Measurements from ENCODE around the gene PAIP2. TPM values are rescaled to one million over a fixed set of nuclear protein-coding genes. Genes with fewer than 3 reads are reported as not detected.
"Not testable (repeated sequence)": the region's sequence is repeated elsewhere in the genome, so short reads cannot be mapped to it uniquely, and the experiment has no call there.

PAIP2 gene
- total RNA-seq, 1 donor: 47.8 TPM

DNA sequence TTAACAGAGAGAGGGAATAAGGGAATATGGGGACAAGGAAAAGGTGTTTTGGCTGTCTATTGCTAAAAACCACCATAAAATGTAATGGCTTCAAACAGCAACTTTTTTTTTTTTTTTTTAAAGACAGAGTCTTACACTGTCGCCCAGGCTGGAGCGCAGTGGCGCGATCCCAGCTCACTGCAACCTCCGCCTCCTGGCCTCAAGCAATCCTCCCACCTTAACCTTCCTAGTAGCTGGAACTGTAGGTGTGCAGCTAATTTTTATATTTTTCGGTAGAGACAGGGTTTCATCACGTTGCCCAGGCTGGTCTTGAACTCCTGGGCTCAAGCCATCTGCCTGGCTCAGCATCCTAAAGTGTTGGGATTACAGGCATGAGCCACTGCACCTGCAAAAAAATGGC, 66.5 kb downstream of the PAIP2 start:
- no peak overlapping the region for H3K4me2 ChIP-seq (ENCODE audit: insufficient read depth, low read length)
- no peak overlapping the region for H2AFZ ChIP-seq (ENCODE audit: low read length)
- no peaks in the 10 kb centered on the region for H3K9me3 ChIP-seq (ENCODE audit: low read depth, low read length)
- no peak overlapping the region for H3K27ac ChIP-seq (ENCODE audit: low read depth, low read length)
- no peaks in the 10 kb centered on the region for H3K27me3 ChIP-seq (ENCODE audit: insufficient read depth, low read length)
- no peak for DNase-seq (ENCODE audit: insufficient read length, low spot score, missing footprints)
- H4K20me1 ChIP-seq (ENCODE audit: insufficient read depth, low read length): no peaks in the 10 kb centered on the region
- no peaks in the 10 kb centered on the region for H3K36me3 ChIP-seq (ENCODE audit: insufficient read depth, low read length)
- no peak overlapping the region for H3K4me3 ChIP-seq (ENCODE audit: insufficient read depth, low read length)
- H3K79me2 ChIP-seq (ENCODE audit: insufficient read depth, low read length): no peaks in the 10 kb centered on the region
- TF ChIP-seq, protein P1, sequence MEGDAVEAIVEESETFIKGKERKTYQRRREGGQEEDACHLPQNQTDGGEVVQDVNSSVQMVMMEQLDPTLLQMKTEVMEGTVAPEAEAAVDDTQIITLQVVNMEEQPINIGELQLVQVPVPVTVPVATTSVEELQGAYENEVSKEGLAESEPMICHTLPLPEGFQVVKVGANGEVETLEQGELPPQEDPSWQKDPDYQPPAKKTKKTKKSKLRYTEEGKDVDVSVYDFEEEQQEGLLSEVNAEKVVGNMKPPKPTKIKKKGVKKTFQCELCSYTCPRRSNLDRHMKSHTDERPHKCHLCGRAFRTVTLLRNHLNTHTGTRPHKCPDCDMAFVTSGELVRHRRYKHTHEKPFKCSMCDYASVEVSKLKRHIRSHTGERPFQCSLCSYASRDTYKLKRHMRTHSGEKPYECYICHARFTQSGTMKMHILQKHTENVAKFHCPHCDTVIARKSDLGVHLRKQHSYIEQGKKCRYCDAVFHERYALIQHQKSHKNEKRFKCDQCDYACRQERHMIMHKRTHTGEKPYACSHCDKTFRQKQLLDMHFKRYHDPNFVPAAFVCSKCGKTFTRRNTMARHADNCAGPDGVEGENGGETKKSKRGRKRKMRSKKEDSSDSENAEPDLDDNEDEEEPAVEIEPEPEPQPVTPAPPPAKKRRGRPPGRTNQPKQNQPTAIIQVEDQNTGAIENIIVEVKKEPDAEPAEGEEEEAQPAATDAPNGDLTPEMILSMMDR (IDR thresholded peaks at IDR 0.05; ENCODE audit: extremely low read depth, low read depth, low read length): no peak
- peaks cover 10% of the 10 kb centered on the region for H3K4me1 ChIP-seq (ENCODE audit: insufficient read depth, low read length)

DNA sequence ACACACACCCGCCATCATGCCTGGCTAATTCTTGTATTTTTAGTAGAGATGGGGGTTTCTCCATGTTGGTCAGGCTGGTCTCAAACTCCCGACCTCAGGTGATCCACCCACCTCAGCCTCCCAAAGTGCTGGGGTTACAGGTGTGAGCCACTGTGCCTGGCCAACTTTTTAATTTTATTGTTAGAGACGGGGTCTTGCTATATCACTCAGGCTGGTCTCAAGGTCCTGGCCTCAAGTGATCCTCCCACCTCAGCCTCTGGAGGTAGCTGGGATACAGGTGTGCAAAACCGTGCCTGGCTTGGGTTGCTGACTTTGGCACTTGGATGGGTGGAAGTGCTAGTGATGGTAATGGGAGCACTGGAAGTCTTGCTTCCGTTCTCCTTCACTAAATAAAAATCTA, 67.5 kb downstream of the PAIP2 start:
- H4K20me1 ChIP-seq (ENCODE audit: insufficient read depth, low read length); H3K4me3 ChIP-seq (ENCODE audit: insufficient read depth, low read length); H3K27me3 ChIP-seq (ENCODE audit: insufficient read depth, low read length); DNase-seq (ENCODE audit: insufficient read length, low spot score, missing footprints); H3K4me1 ChIP-seq (ENCODE audit: insufficient read depth, low read length); H3K27ac ChIP-seq (ENCODE audit: low read depth, low read length); H3K4me2 ChIP-seq (ENCODE audit: insufficient read depth, low read length); H2AFZ ChIP-seq (ENCODE audit: low read length); H3K79me2 ChIP-seq (ENCODE audit: insufficient read depth, low read length); H3K36me3 ChIP-seq (ENCODE audit: insufficient read depth, low read length); H3K9me3 ChIP-seq (ENCODE audit: low read depth, low read length): not testable (repeated sequence)

DNA sequence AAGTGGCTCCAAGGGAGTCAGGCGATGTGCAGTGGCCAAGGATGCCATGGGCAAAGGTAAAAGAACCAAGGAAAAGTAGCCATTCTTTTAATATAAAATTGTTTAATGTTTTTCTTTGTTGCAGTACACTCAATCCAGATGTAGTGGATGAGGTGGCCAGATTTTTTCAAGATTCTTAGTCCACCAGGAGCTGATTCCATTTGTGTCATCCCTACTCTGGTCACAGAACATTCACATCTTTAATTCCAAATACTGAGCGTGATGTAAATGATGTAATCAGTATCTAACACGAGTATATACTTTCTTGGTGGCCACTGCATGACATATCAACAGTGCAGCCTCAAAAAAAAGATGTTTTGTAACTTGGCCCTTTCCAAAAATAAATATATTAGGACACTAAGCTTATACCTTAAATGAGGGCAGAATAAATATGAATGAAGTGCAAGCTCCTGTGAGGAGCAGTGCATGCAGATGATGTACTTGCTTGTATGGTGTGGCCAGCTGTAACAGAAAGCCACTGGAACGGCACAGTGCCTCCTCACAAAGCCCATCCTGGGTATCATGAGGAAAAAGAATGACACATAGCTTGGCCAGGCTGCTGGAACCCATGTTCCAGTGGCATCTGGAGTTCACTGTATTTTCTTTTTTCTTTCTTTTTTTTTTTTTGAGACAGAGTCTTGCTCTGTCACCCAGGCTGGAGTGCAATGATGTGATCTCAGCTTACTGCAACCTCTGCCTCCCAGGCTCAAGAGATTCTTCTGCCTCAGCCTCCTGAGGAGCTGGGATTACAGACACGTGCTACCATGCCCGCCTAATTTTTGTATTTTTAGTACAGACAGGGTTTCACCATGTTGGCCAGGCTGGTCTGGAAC, 68.7 kb downstream of the PAIP2 start:
- Histone ChIP-seq H3K36me3 (ENCODE audit: insufficient read depth, low read length) (peaks cover 3% of the 10 kb centered on the region), H3K9me3 (ENCODE audit: low read depth, low read length) (no peaks in the 10 kb centered on the region), H2AFZ (ENCODE audit: low read length) (no peak overlapping the region), H4K20me1 (ENCODE audit: insufficient read depth, low read length) (no peaks in the 10 kb centered on the region), H3K27me3 (ENCODE audit: insufficient read depth, low read length) (no peaks in the 10 kb centered on the region), H3K4me1 (ENCODE audit: insufficient read depth, low read length) (no peaks in the 10 kb centered on the region), H3K4me3 (ENCODE audit: insufficient read depth, low read length) (no peak overlapping the region), H3K79me2 (ENCODE audit: insufficient read depth, low read length) (no peaks in the 10 kb centered on the region), H3K4me2 (ENCODE audit: insufficient read depth, low read length) (no peak overlapping the region), H3K27ac (ENCODE audit: low read depth, low read length) (no peak overlapping the region)
- DNase-seq (ENCODE audit: insufficient read length, low spot score, missing footprints): no peak
- TF ChIP-seq, protein P1 (IDR thresholded peaks at IDR 0.05; ENCODE audit: extremely low read depth, low read depth, low read length): no peak

DNA sequence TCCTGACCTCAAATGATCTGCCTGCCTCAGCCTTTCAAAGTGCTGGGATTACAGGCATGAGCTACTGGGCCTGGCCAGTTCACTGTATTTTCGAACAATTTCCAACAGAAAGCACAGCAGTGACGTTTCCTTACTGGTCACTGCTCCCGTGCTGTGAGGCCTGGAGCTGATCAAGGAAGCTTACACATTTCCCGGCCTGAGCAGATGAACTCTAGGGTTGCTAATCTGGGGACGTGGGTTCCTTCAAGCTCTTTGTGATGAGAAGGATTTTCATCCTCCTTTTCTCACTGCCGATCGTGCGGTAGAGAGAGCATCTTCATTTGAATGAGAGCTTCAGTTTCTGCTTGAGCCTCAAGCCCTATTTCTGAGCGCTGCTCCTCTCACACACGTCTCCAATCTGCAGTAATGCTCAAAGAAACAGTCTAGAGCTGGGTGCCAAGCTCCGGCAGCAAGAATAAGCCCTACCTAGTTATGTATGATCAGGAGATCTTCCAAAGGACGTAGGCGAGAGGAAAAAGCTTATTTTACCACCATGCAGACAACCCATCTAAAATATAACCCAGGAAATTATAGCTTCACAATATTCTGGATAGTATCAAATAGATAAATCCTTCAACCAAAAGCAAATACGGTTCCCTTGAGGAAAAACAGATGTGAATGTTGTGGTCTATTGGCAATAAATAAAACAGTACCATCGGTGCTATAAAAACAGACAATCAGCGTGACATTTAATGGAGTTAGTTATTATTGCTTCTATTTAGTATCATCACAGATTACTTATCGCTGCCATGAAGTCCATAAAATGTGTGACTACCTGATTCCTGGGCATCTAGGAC, 69.6 kb downstream of the PAIP2 start:
- H3K36me3 ChIP-seq (ENCODE audit: insufficient read depth, low read length): peaks cover 3% of the 10 kb centered on the region
- peak; percentile 48 for DNase-seq (ENCODE audit: insufficient read length, low spot score, missing footprints)
- no peaks in the 10 kb centered on the region for H3K79me2 ChIP-seq (ENCODE audit: insufficient read depth, low read length)
- TF ChIP-seq, protein P1 (IDR thresholded peaks at IDR 0.05; ENCODE audit: extremely low read depth, low read depth, low read length): no peak
- no peaks in the 10 kb centered on the region for H3K4me1 ChIP-seq (ENCODE audit: insufficient read depth, low read length)
- no peak overlapping the region for H3K4me3 ChIP-seq (ENCODE audit: insufficient read depth, low read length)
- no peak overlapping the region for H3K27ac ChIP-seq (ENCODE audit: low read depth, low read length)
- H3K9me3 ChIP-seq (ENCODE audit: low read depth, low read length): no peaks in the 10 kb centered on the region
- H4K20me1 ChIP-seq (ENCODE audit: insufficient read depth, low read length): no peaks in the 10 kb centered on the region
- no peak overlapping the region for H3K4me2 ChIP-seq (ENCODE audit: insufficient read depth, low read length)
- H3K27me3 ChIP-seq (ENCODE audit: insufficient read depth, low read length): no peaks in the 10 kb centered on the region
- H2AFZ ChIP-seq (ENCODE audit: low read length): peak overlapping the region; percentile 6
